Body of pancreas (tissue), 4 donors: ENCODE results near the gene FKBP10. TPM values are rescaled to one million over a fixed set of nuclear protein-coding genes. Genes with fewer than 3 reads are reported as not detected.
"Not testable (repeated sequence)": the region's sequence is repeated elsewhere in the genome, so short reads cannot be mapped to it uniquely, and the experiment has no call there.

Experiments used
- ATAC-seq: fragments of 150-250 bp; one replicate; pipeline ENCODE4 v1.9.1; 2016
- DNase-seq, 4 donors: peaks; one replicate each; pipeline ENCODE4 v3.0.0-alpha.2; 2019
- H3K27ac ChIP-seq, 4 donors: fragments of 200-600 bp; sonication (generic); 1 replicate in 3 of 4; 2 replicates in 1 of 4; pipeline versions ENCODE4 v1.5.1 to v1.6.1; 2016 to 2019; ENCODE audit warnings: mild to moderate bottlenecking in 1 of 4, mixed read lengths in 1 of 4, moderate library complexity in 1 of 4
- H3K27me3 ChIP-seq, 2 donors: fragments of 200-600 bp; sonication (generic); one replicate each; pipeline ENCODE4 v1.6.0; 2016; ENCODE audit warnings: mild to moderate bottlenecking in 1 of 2
- H3K36me3 ChIP-seq, 2 donors: fragments of 200-600 bp; sonication (generic); replicated peaks in 1 of 2; 2 replicates each; pipeline ENCODE4 v1.5.1; 2016; ENCODE audit warnings: low read depth in 2 of 2; ENCODE audit not compliant: insufficient read depth in 1 of 2
- H3K4me1 ChIP-seq: fragments of 200-600 bp; sonication (generic); one replicate; pipeline ENCODE4 v1.6.0; 2016
- H3K4me3 ChIP-seq, 2 donors: fragments of 200-600 bp; sonication (generic); 1 replicate in 1 of 2; 2 replicates in 1 of 2; pipeline ENCODE4 v1.5.1; 2016 to 2019
- H3K9me3 ChIP-seq, 3 donors: fragments of 200-600 bp; sonication (generic); 1 replicate in 2 of 3; 2 replicates in 1 of 3; pipeline ENCODE4 v1.5.1; 2016
- CTCF ChIP-seq, 7 experiments: fragments of 450-650 bp in 4 of 7; fragments of 200-600 bp in 3 of 7; sonication (generic) in 3 of 7; IDR thresholded peaks; one replicate each; pipeline ENCODE4 v1.5.1; 2016 to 2019; ENCODE audit warnings: antibody characterized with exemption in 7 of 7
- POLR2A ChIP-seq, 3 donors: fragments of 450-650 bp; IDR thresholded peaks; one replicate each; pipeline ENCODE4 v1.6.1; 2016; ENCODE audit warnings: antibody characterized with exemption in 3 of 3, mild to moderate bottlenecking in 2 of 3
- WGBS, 2 donors: methylation state at CpG; one replicate each; pipeline ENCODE4 v1.1.5; 2017; 5-methylcytosine and 5-hydroxymethylcytosine counted together
- intact Hi-C: fragments of 100-400 bp; cut with DNase I; formaldehyde crosslinking; loops from one replicate; pipeline ENCODE4 v1.15.1; 2023
- total RNA-seq, 2 donors: library from RNA; depleted of rRNA; stranded (reverse); fragments of >200 nt; gene quantifications; one replicate each; pipeline ENCODE4 v1.1.0, GENCODE V29; 2016

Gene FKBP10
- total RNA-seq, 2 donors from 2014 or later = 22.3 to 33.6 TPM

- Histone ChIP-seq H3K36me3 (no peaks in the 10 kb centered on the region), H3K4me3 (no peak overlapping the region), H3K4me1 (no peaks in the 10 kb centered on the region), H3K27me3 (no peaks in the 10 kb centered on the region), H3K9me3 (no peaks in the 10 kb centered on the region), H3K27ac (no peak overlapping the region)
- no peak for TF ChIP-seq POLR2A (IDR thresholded peaks at IDR 0.05)
- no peak for TF ChIP-seq CTCF (IDR thresholded peaks at IDR 0.05)
- ATAC-seq (no peak), DNase-seq (no peak)
- intact Hi-C loops = no loop called here
- 85 to 88% methylated on average over 6 of the region's 6 CpGs for WGBS, 2 donors
These were observed 32.2 kb downstream of the FKBP10 start for GRCh38 chr17:41844971-41845370.

- H3K27me3 ChIP-seq = no peaks in the 10 kb centered on the region
- no peaks in the 10 kb centered on the region for H3K9me3 ChIP-seq
- no peaks in the 10 kb centered on the region for H3K4me1 ChIP-seq
- 88 to 91% methylated on average over 4 of the region's 4 CpGs for WGBS, 2 donors
- peaks cover 0 to 2% of the 10 kb centered on the region in 2 donors for H3K36me3 ChIP-seq
- no peak overlapping the region for H3K4me3 ChIP-seq
- intact Hi-C loops = no loop called here
- TF ChIP-seq CTCF (IDR thresholded peaks at IDR 0.05) (no peak), POLR2A (IDR thresholded peaks at IDR 0.05) (no peak)
- DNase-seq (no peak), ATAC-seq (no peak)
- H3K27ac ChIP-seq = no peak overlapping the region
These were observed 36.0 kb downstream of the FKBP10 start for GRCh38 chr17:41848788-41849187.

- Histone ChIP-seq H3K27me3 (no peaks in the 10 kb centered on the region), H3K4me1 (no peaks in the 10 kb centered on the region), H3K4me3 (no peak overlapping the region), H3K27ac (no peak overlapping the region), H3K9me3 (no peaks in the 10 kb centered on the region), H3K36me3 (peaks cover 0 to 2% of the 10 kb centered on the region in 2 donors)
- no peak for TF ChIP-seq POLR2A (IDR thresholded peaks at IDR 0.05)
- TF ChIP-seq CTCF (IDR thresholded peaks at IDR 0.05) = no peak
- 76% methylated on average over 4 of the region's 4 CpGs for WGBS, 2 donors
- DNase-seq = no peak
- intact Hi-C loops = no loop called here
- ATAC-seq = no peak
These were observed 36.6 kb downstream of the FKBP10 start for GRCh38 chr17:41849251-41849990.

GRCh38 chr17:41851382-41851781 lies 38.6 kb downstream of the FKBP10 start:
- H3K27ac ChIP-seq, H3K9me3 ChIP-seq, H3K4me3 ChIP-seq, intact Hi-C loops, H3K36me3 ChIP-seq, DNase-seq, ATAC-seq, H3K27me3 ChIP-seq, H3K4me1 ChIP-seq: not testable (repeated sequence)
- WGBS, 2 donors = 93 to 96% methylated on average over 14 of the region's 14 CpGs

- Histone ChIP-seq H3K27me3 (no peaks in the 10 kb centered on the region), H3K9me3 (no peaks in the 10 kb centered on the region), H3K36me3 (no peaks in the 10 kb centered on the region), H3K4me3 (no peak overlapping the region), H3K27ac (no peak overlapping the region), H3K4me1 (peaks cover 38% of the 10 kb centered on the region)
- ATAC-seq (no peak), DNase-seq (no peak)
- intact Hi-C loops = no loop called here
- 57 to 69% methylated on average over 3 of the region's 3 CpGs for WGBS, 2 donors
- TF ChIP-seq CTCF (IDR thresholded peaks at IDR 0.05) (no peak), POLR2A (IDR thresholded peaks at IDR 0.05) (no peak)
These were observed 47.6 kb downstream of the FKBP10 start for GRCh38 chr17:41860254-41860931.
